Kidney tubule cell (primary cell): Measurements from ENCODE around the gene FUNDC1.
"Not testable (repeated sequence)": the region's sequence is repeated elsewhere in the genome, so short reads cannot be mapped to it uniquely, and the experiment has no call there.

Experiments used
- DNase-seq: peaks from one replicate; pipeline ENCODE4 v3.0.0-alpha.2; 2018; ENCODE audit warnings: low spot score

FUNDC1 gene

GRCh38 chrX:44542567-44543325 lies at the start of gene FUNDC1:
Gene FUNDC1 (minus strand): TSS chrX:44542859. CDS start chrX:44542832, 27 bp downstream.
- DNase-seq = peak; percentile 97

GRCh38 chrX:44585866-44586265 lies 43.2 kb upstream of the FUNDC1 start:
- no peak for DNase-seq

GRCh38 chrX:44580466-44580865 lies 37.8 kb upstream of the FUNDC1 start:
- peak; percentile 44 for DNase-seq

- no peak for DNase-seq
These were observed 29.8 kb upstream of the FUNDC1 start for GRCh38 chrX:44572340-44572938.

- peak; percentile 15 for DNase-seq
These were observed 27.9 kb upstream of the FUNDC1 start for GRCh38 chrX:44570522-44570921.

GRCh38 chrX:44569122-44569521 lies 26.5 kb upstream of the FUNDC1 start:
- no peak for DNase-seq

- DNase-seq = no peak
These were observed 25.5 kb upstream of the FUNDC1 start for GRCh38 chrX:44568196-44568595.

GRCh38 chrX:44561896-44562295 lies 19.2 kb upstream of the FUNDC1 start:
- not testable (repeated sequence) for DNase-seq

- no peak for DNase-seq
These were observed 7.9 kb upstream of the FUNDC1 start for GRCh38 chrX:44550563-44550962.

GRCh38 chrX:44545454-44545853 lies 2.8 kb upstream of the FUNDC1 start:
- DNase-seq = peak; percentile 15

- DNase-seq = no peak
These were observed 1.4 kb upstream of the FUNDC1 start for GRCh38 chrX:44544036-44544435.

GRCh38 chrX:44536198-44536597 lies 6.5 kb downstream of the FUNDC1 start:
- no peak for DNase-seq

GRCh38 chrX:44529310-44529709 lies 13.3 kb downstream of the FUNDC1 start:
- DNase-seq = no peak

GRCh38 chrX:44514272-44514671 lies 28.4 kb downstream of the FUNDC1 start:
- DNase-seq = no peak

- DNase-seq = no peak
These were observed 35.4 kb downstream of the FUNDC1 start for GRCh38 chrX:44507292-44507691.

- no peak for DNase-seq
These were observed 36.0 kb downstream of the FUNDC1 start for GRCh38 chrX:44506678-44507077.

GRCh38 chrX:44503560-44503959 lies 39.1 kb downstream of the FUNDC1 start:
- no peak for DNase-seq

GRCh38 chrX:44495091-44495490 lies 47.6 kb downstream of the FUNDC1 start:
- DNase-seq = no peak

GRCh38 chrX:44494357-44494756 lies 48.3 kb downstream of the FUNDC1 start:
- DNase-seq = no peak

- no peak for DNase-seq
These were observed 53.1 kb downstream of the FUNDC1 start for GRCh38 chrX:44489515-44489914.

- no peak for DNase-seq
These were observed 58.0 kb downstream of the FUNDC1 start for GRCh38 chrX:44484607-44485146.

- peak; percentile 22 for DNase-seq
These were observed 58.6 kb downstream of the FUNDC1 start for GRCh38 chrX:44483965-44484606.

GRCh38 chrX:44482575-44482974 lies 60.1 kb downstream of the FUNDC1 start:
- DNase-seq = no peak
